GM12878 (cell line): ENCODE data around the gene IL34. TPM values are rescaled to one million over a fixed set of nuclear protein-coding genes. Genes with fewer than 3 reads are reported as not detected.

Experiments used
- ATAC-seq: fragments of 200-7000 bp; cut with Tn5 transposase; 3 replicates; pipeline ENCODE4 v1.9.1; 2020; ENCODE audit warnings: mild to moderate bottlenecking, moderate library complexity
- BruUV-seq: library from RNA; stranded (reverse); fragments of 400-500 nt; replicated peaks from 2 replicates; lab custom pipeline; 2021; lab: Mats Ljungman, UMichigan
- CTCF ChIA-PET: fragments of 300-600 bp; sonication (Branson Sonifier 250); formaldehyde crosslinking; extraction: SDS; loops from one replicate; lab custom pipeline; 2021; ENCODE audit warnings: inconsistent platforms; lab: Yijun Ruan, JAX
- POLR2A ChIA-PET: fragments of 350-600 bp; formaldehyde crosslinking; extraction: SDS; loops from one replicate; lab custom pipeline; 2021; ENCODE audit warnings: inconsistent platforms; lab: Charles Lee
- RAD21 ChIA-PET: fragments of 300-600 bp; sonication (Branson Sonifier 250); formaldehyde crosslinking; loops from one replicate; lab custom pipeline; 2023; ENCODE audit warnings: antibody characterized with exemption; ENCODE audit not compliant: unreplicated experiment; lab: Charles Lee
- SMC1A ChIA-PET: fragments of 300-600 bp; sonication (Branson Sonifier 250); formaldehyde crosslinking; loops from one replicate; lab custom pipeline; 2023; ENCODE audit not compliant: unreplicated experiment, uncharacterized antibody; lab: Charles Lee
- DNase-seq: peaks from one replicate; pipeline ENCODE4 v3.0.0-alpha.2; 2011; ENCODE audit warnings: low read depth, low spot score
- FAIRE-seq: peaks from 3 replicates; lab custom pipeline; 2011; peaks lifted over from hg19 to GRCh38; lab: Jason Lieb, UNC
- H2AFZ ChIP-seq: 2 replicates; pipeline ENCODE4 v1.6.0; 2011; ENCODE audit warnings: low read depth, low read length, control low read depth; ENCODE audit not compliant: control insufficient read depth
- H3K27ac ChIP-seq: 2 replicates; pipeline ENCODE4 v1.5.1; 2011; ENCODE audit warnings: control low read depth; ENCODE audit not compliant: control insufficient read depth, insufficient read depth
- H3K27me3 ChIP-seq, 2 experiments: replicated peaks in 1 of 2; 2 replicates each; pipeline versions ENCODE4 v1.6.0 to v1.6.1; 2011; ENCODE audit warnings: low read length in 1 of 2; ENCODE audit not compliant: control insufficient read depth in 2 of 2, insufficient read depth in 2 of 2
- H3K36me3 ChIP-seq, 2 experiments: 2 replicates each; pipeline ENCODE4 v1.5.1; 2011; ENCODE audit warnings: low read length in 1 of 2; ENCODE audit not compliant: control insufficient read depth in 2 of 2, insufficient read depth in 2 of 2
- H3K4me1 ChIP-seq: 2 replicates; pipeline ENCODE4 v1.6.1; 2011; ENCODE audit warnings: mild to moderate bottlenecking, low read length, moderate library complexity, mixed read lengths; ENCODE audit not compliant: control insufficient read depth, insufficient read depth
- H3K4me2 ChIP-seq: 2 replicates; pipeline ENCODE4 v1.6.0; 2011; ENCODE audit warnings: control low read depth; ENCODE audit not compliant: control insufficient read depth, insufficient read depth
- H3K4me3 ChIP-seq: fragments of 200-600 bp; sonication (generic); 2 replicates; pipeline ENCODE4 v1.5.1; 2016
- H3K79me2 ChIP-seq: 2 replicates; pipeline ENCODE4 v1.6.0; 2011; ENCODE audit warnings: low read length; ENCODE audit not compliant: control insufficient read depth, insufficient read depth
- H3K9ac ChIP-seq: 2 replicates; pipeline ENCODE4 v1.8.0; 2011; ENCODE audit warnings: low read length, control low read depth, mixed read lengths; ENCODE audit not compliant: control insufficient read depth, insufficient read depth
- H3K9me3 ChIP-seq: replicated peaks from 3 replicates; pipeline ENCODE4 v1.5.1; 2011; ENCODE audit warnings: mild to moderate bottlenecking, low read length; ENCODE audit not compliant: control insufficient read depth, insufficient read depth
- H4K20me1 ChIP-seq: 2 replicates; pipeline ENCODE4 v1.6.0; 2011; ENCODE audit not compliant: control insufficient read depth, insufficient read depth
- BACH1 ChIP-seq: fragments of 450-650 bp; IDR thresholded peaks from 2 replicates; pipeline ENCODE4 v1.6.1; 2017; ENCODE audit warnings: mild to moderate bottlenecking, borderline replicate concordance
- BCL11A ChIP-seq: IDR thresholded peaks from 2 replicates; pipeline ENCODE4 v1.6.1; 2011; ENCODE audit warnings: low read depth, low read length
- BCLAF1 ChIP-seq: fragments of 450-650 bp; IDR thresholded peaks from 2 replicates; pipeline ENCODE4 v1.6.1; 2017; ENCODE audit warnings: antibody characterized with exemption, mild to moderate bottlenecking, moderate library complexity
- CHD2 ChIP-seq: IDR thresholded peaks from 2 replicates; pipeline ENCODE4 v1.6.1; 2011; ENCODE audit warnings: low read depth, low read length, improper control_type of control experiment, borderline replicate concordance
- EZH2 ChIP-seq: IDR thresholded peaks from 2 replicates; pipeline ENCODE4 v1.6.1; 2012; ENCODE audit warnings: low read depth, mild to moderate bottlenecking, control low read depth, inconsistent platforms, low read length, borderline replicate concordance; ENCODE audit not compliant: control insufficient read depth
- FOXK2 ChIP-seq: fragments of 450-650 bp; IDR thresholded peaks from 2 replicates; pipeline ENCODE4 v1.6.1; 2017; ENCODE audit warnings: mild to moderate bottlenecking, moderate library complexity
- IKZF2 ChIP-seq, 2 experiments: fragments of 450-650 bp; IDR thresholded peaks; 2 replicates each; pipeline ENCODE4 v1.6.1; 2017; ENCODE audit warnings: mild to moderate bottlenecking in 2 of 2, moderate library complexity in 2 of 2
- JUND ChIP-seq: IDR thresholded peaks from 2 replicates; pipeline ENCODE4 v1.6.1; 2012; ENCODE audit warnings: low read depth, mild to moderate bottlenecking, low read length, improper control_type of control experiment, moderate library complexity
- NBN ChIP-seq: fragments of 450-650 bp; IDR thresholded peaks from 2 replicates; pipeline ENCODE4 v1.6.1; 2016
- NR2C1 ChIP-seq: fragments of 450-650 bp; IDR thresholded peaks from 2 replicates; pipeline ENCODE4 v1.6.1; 2017; ENCODE audit warnings: antibody characterized with exemption, mild to moderate bottlenecking, moderate library complexity
- NR2C2 ChIP-seq: IDR thresholded peaks from 2 replicates; pipeline ENCODE4 v1.6.1; 2011; ENCODE audit warnings: borderline replicate concordance, low read depth; ENCODE audit not compliant: control insufficient read depth, insufficient read length
- NR2F1 ChIP-seq: fragments of 450-650 bp; conservative IDR thresholded peaks from 2 replicates; pipeline ENCODE4 v1.6.1; 2017; ENCODE audit warnings: mild to moderate bottlenecking
- PML ChIP-seq: IDR thresholded peaks from 2 replicates; pipeline ENCODE4 v1.6.1; 2012; ENCODE audit warnings: low read length, inconsistent platforms
- PRDM15 ChIP-seq: fragments of 450-650 bp; formaldehyde crosslinking; IDR thresholded peaks from 2 replicates; pipeline ENCODE4 v1.4.0; 2020; ENCODE audit warnings: mild to moderate bottlenecking, moderate library complexity
- RELB ChIP-seq: fragments of 450-650 bp; IDR thresholded peaks from 2 replicates; pipeline ENCODE4 v1.6.1; 2017; ENCODE audit warnings: low read depth, mild to moderate bottlenecking, moderate library complexity
- ZSCAN29 ChIP-seq: fragments of 450-650 bp; IDR thresholded peaks from 2 replicates; pipeline ENCODE4 v1.6.1; 2017; ENCODE audit warnings: mild to moderate bottlenecking, moderate library complexity
- WGBS: methylation state at CpG from one replicate; pipeline ENCODE4 v1.1.6; 2016; ENCODE audit warnings: low lambda C conversion rate; ENCODE audit not compliant: insufficient replicate concordance, insufficient coverage; ENCODE audit errors: missing lambda C conversion rate; 5-methylcytosine and 5-hydroxymethylcytosine counted together
- in situ Hi-C: fragments of 300-500 bp; cut with MboI; formaldehyde crosslinking; loops from 9 replicates; pipeline ENCODE4 v1.14.3; 2018; ENCODE audit warnings: mixed read lengths
- intact Hi-C: fragments of 100-400 bp; cut with micrococcal nuclease; formaldehyde crosslinking; loops from one replicate; pipeline ENCODE4 v1.14.2; 2022; ENCODE audit not compliant: unreplicated experiment
- polyA plus RNA-seq, 11 experiments: library from polyadenylated mRNA; depleted of rRNA in 4 of 11; unstranded in 6 of 11; stranded (reverse) in 5 of 11; fragments of >200 nt; fragmentation: Nextera tagmentation in 4 of 11; fragmentation: Illumina TruSeq in 1 of 11; extraction: Ambion mirVana in 4 of 11; extraction: Trizol in 1 of 11; gene quantifications; 1 replicate in 1 of 11; 2 replicates in 10 of 11; pipeline versions ENCODE4 v1.2.1 to v1.2.3, GENCODE V29; 2011 to 2016; ENCODE audit warnings: inconsistent platforms in 2 of 11, missing spikeins in 2 of 11, low read depth in 1 of 11
- total RNA-seq, 4 experiments: library from RNA; depleted of rRNA in 3 of 4; stranded (reverse); fragments of >200 nt in 3 of 4; fragmentation: Illumina TruSeq in 1 of 4; extraction: Trizol in 1 of 4; gene quantifications; 2 replicates each; pipeline versions ENCODE4 v1.2.1 to v1.2.3, GENCODE V29; 2013 to 2021

IL34 gene
- total and polyA plus RNA-seq, 10 of the 15 experiments (the other 5 are each of a cell fraction or from before 2014, with no cell fraction given): 0.27 to 0.40 TPM; not detected in 8

- no peaks in the 10 kb centered on the region for H3K4me1 ChIP-seq
- H3K9me3 ChIP-seq: no peaks in the 10 kb centered on the region
- H4K20me1 ChIP-seq: no peaks in the 10 kb centered on the region
- SMC1A ChIA-PET: interaction anchor here (0.6 kb wide), 1 partner anchor 21 kb away, joined by 4 read pairs; no protein-coding TSS in a partner anchor
- POLR2A ChIA-PET: no interaction called here
- peaks cover 0 to 2% of the 10 kb centered on the region in 2 experiments; a peak in 3 of 4 replicates for H3K36me3 ChIP-seq
- in situ Hi-C loops: no loop called here
- 91% methylated on average over 10 of the region's 10 CpGs for WGBS
- no TSS peak for BruUV-seq
- H3K4me3 ChIP-seq: no peak overlapping the region
- H2AFZ ChIP-seq: no peak overlapping the region
- H3K27me3 ChIP-seq: no peaks in the 10 kb centered on the region
- FAIRE-seq (no peak), ATAC-seq (no peak), DNase-seq (no peak)
- no peak overlapping the region for H3K27ac ChIP-seq
- no peak overlapping the region for H3K9ac ChIP-seq
- RAD21 ChIA-PET: no interaction called here
- no peak overlapping the region for H3K4me2 ChIP-seq
- intact Hi-C loops: no loop called here
- H3K79me2 ChIP-seq: no peaks in the 10 kb centered on the region
- CTCF ChIA-PET: no interaction called here
- no peak for TF ChIP-seq IKZF2 (IDR thresholded peaks at IDR 0.05)
- TF ChIP-seq JUND: no peak
- no peak for TF ChIP-seq PML
- TF ChIP-seq BCLAF1: no peak
- no peak for TF ChIP-seq NR2C1
- TF ChIP-seq NR2F1: no peak
- no peak for TF ChIP-seq BACH1
- TF ChIP-seq PRDM15 (CRISPR knock-in tag): no peak
- TF ChIP-seq ZSCAN29: no peak
- TF ChIP-seq EZH2: no peak
- no peak for TF ChIP-seq BCL11A
- TF ChIP-seq CHD2: no peak
- TF ChIP-seq FOXK2: no peak
- no peak for TF ChIP-seq NR2C2
- TF ChIP-seq RELB: no peak
- no peak for TF ChIP-seq NBN
These were observed 52.5 kb downstream of the IL34 start for GRCh38 chr16:70698901-70699300.
